ENCODE data around the gene TKFC. TPM values are rescaled to one million over a fixed set of nuclear protein-coding genes. Genes with fewer than 3 reads are reported as not detected.

The TKFC gene
- total RNA-seq, 1 experiment from 2014 or later = 42.0 TPM

DNA sequence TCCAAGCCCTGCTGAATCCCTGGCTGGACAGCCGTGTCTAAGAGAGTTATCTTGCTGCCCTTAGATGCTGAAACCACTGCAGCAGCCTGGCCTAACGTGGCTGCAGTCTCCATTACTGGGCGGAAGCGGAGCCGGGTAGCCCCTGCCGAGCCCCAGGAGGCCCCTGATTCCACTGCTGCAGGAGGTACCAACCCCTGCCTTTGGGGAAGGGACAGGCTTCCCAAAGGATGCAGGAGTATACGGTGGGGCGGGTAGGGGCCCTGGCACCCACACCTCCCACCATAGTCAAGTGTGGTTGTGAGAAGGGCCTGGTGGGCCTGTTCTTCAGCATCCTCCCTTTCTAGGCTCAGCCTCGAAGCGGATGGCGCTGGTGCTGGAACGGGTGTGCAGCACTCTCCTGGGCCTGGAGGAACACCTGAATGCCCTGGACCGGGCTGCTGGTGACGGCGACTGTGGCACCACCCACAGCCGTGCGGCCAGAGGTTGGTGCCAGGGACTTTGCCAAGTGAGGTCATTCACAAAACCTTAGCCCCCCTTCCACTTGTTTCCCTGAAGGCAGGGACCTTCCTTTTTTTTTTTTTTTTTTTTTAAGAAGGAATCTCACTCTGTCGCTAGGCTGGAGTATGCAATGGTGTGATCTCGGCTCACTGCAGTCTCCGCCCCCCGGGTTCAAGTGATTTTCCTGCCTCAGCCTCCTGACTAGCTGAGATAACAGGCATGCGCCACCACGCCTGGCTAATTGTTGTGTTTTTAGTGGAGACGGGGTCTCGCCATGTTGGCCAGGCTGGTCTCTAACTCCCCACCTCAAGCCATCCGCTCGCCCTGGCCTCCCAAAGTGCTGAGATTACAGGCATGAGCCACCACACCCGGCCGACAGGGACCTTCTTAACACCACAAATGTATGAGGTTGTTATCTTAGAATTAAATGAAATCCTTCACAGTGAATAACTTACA is 11.0 kb downstream of the TKFC start:
- DNase-seq (ENCODE audit: extremely low read depth, low read depth) = no peak

DNA sequence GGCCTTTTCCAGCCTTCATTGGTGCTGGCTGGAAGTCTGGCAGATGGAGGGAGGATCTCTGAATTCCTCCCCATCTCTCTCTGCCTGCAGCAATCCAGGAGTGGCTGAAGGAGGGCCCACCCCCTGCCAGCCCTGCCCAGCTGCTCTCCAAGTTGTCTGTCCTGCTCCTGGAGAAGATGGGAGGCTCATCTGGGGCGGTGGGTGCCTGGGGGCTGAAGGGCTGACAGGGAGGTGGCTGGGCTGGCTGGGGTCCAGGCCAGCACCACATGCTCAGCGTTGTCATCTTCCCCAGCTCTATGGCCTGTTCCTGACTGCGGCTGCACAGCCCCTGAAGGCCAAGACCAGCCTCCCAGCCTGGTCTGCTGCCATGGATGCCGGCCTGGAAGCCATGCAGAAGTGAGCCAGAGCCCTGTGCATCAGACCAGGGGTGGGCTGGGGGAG is 12.2 kb downstream of the TKFC start:
- DNase-seq (ENCODE audit: extremely low read depth, low read depth) = no peak

DNA sequence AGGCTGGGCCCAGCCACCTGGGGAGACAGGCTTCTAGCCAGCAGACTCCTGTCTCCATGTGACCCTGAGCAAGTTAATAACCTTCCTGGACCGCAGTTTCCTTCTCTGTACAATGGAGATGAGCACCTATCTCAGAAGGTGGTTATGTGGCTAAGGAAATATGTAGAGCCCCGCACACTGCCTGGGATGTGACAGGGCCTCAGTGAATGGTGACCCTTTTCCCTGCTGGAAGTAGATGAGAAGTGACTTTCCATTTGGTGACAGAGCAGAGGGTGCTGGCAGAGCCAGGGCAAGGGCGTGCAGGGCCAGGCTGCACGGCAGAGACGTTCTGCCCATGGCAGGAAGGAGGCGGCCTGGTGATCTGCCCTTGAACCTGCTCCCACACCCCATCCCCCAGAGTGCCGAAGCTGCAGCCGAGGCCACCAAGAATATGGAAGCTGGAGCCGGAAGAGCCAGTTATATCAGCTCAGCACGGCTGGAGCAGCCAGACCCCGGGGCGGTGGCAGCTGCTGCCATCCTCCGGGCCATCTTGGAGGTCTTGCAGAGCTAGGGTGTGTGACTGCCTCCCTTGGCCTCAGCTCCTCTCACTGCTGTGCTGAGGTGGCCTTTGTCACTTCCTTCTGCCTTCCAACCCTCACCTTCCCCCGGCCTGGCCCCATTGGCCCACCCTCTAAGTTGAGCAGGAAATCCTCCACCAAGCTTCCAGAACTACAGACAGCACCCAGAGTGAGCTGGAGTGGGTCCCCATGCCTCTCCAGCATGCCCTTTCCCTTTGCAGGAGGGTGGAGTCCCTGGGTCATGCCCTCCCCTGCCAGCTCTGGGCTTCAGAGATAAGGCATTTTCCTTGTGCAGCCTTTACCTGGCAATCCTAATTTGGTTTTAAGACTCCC is 13.2 kb downstream of the TKFC start:
- no peak for DNase-seq (ENCODE audit: extremely low read depth, low read depth)

DNA sequence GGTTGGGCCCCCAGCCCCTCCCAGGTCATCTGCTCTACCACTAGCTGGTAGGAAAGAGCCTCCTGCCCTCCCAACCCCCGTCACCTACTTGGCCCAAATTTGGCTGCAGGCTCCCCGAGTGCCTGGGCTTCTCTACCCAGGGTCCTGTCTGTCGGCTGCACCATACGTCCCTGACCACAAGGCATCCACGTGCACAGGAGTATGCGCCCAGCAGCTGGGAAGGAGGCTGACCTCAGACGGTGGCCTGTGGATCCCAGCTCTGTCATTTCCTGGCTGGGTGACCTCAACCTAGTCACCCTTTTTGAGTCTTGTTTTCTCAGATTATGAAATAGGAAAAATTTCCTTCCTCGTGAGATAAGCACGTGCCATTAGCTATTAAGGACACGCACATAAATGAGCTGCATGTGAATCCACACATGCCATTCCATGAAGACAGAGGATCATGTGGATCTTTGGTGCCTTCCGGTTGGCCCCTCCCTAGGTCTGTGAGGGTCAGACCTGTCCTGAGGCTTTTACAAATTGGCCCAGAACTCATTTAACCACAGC is 15.0 kb downstream of the TKFC start:
- no peak for DNase-seq (ENCODE audit: extremely low read depth, low read depth)

DNA sequence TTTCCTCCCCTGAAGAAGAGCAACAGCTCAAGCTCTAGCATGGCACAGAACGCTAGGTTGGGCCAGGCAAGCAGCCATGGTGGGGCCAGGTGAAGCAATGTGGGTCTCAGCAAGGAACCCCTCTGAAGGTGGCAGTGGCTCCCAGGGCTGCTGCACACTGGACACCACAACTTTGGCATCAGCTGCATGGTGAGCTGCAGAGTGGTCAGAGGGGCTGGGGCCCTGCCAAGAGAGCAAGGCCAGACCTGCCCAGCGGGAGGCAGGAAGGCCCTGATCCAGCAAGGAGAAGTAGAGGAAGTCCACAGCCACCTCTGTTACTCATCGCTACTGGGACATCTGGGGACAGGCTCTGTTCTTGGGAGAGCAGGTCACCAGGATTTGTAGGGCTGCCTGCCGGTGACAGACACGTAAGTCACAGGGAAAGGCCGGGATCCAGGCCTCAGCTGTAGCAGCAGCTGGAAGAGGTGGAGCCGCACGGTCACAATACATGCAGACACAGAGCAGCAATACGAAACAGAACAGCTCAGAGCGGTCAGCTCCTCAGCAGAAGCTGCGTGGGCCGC is 16.2 kb downstream of the TKFC start:
- DNase-seq (ENCODE audit: extremely low read depth, low read depth) = no peak

DNA sequence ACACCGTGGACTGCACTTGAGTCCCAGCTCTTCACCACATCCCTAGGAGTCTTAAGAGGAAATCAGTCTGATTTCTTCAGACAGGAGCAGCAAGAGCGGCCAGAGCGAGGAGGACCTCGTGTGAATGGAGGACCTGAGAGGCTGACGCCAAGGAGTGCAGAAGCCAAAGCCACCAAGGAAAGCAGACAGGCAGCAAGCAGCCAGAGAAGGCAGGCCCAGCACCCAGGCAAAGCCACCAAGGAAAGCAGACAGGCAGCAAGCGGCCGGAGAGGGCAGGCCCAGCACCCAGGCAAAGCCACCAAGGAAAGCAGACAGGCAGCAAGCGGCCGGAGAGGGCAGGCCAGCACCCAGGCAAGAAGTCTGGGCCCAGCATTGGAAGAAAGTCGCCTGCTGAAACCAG is 16.9 kb downstream of the TKFC start:
- no peak for DNase-seq (ENCODE audit: extremely low read depth, low read depth)

DNA sequence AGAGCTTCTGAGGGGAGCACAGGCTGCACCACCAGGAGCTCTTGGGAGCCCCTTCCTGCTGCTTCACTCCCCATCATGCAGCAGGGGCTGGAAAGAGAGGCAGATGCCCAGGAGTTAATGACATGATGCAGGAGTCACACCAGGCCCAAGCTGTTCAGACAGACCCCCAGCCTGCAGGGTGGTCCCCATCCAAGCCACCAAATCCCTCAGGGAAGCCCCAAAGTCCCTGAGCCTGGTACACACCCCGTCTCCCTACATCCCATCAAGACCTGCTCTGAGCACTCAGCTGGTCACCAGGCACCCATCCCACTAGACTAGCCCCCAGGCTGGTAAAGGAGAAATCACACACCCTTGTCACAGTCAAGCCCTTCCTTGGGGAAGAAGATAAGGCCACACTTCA is 17.3 kb downstream of the TKFC start:
- DNase-seq (ENCODE audit: extremely low read depth, low read depth) = no peak

DNA sequence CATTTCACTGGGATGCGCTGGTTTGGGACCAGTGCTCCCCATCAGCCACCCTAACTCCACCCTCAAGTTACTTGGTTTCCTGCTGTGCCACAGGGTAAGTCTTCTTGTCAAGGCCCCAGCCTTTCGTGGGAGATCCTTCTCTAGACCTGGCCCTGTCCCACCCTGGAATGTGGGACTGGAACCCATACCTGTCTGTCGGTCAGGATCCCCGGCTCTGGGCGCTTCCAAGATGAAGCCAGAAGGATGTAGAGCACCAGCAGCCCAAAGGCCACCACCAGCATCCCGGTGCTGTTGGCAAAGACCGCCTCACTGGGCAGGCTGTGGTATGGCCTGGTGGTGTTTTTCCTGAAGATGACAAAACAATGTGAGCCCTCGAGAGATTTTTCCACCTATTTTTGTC is 17.8 kb downstream of the TKFC start:
- DNase-seq (ENCODE audit: extremely low read depth, low read depth) = no peak

DNA sequence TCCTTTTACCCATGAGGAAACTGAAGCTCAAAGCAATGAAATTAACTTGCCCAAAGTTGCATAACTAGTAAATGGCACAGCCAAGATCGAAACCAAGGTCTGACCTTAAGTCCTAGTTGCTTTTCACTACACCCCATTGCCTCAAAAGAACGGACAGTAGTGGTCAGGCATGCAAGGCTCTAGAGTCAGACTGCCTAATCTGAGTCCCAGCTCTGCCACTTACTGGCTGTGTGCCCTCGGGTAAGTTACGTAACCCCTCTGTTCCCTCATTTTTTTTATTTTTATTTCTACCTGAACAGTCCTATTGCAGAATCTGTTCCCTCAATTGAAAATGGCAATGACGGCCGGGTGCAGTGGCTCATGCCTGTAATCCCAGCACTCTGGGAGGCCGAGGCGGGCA is 19.0 kb downstream of the TKFC start:
- no peak for DNase-seq (ENCODE audit: extremely low read depth, low read depth)

DNA sequence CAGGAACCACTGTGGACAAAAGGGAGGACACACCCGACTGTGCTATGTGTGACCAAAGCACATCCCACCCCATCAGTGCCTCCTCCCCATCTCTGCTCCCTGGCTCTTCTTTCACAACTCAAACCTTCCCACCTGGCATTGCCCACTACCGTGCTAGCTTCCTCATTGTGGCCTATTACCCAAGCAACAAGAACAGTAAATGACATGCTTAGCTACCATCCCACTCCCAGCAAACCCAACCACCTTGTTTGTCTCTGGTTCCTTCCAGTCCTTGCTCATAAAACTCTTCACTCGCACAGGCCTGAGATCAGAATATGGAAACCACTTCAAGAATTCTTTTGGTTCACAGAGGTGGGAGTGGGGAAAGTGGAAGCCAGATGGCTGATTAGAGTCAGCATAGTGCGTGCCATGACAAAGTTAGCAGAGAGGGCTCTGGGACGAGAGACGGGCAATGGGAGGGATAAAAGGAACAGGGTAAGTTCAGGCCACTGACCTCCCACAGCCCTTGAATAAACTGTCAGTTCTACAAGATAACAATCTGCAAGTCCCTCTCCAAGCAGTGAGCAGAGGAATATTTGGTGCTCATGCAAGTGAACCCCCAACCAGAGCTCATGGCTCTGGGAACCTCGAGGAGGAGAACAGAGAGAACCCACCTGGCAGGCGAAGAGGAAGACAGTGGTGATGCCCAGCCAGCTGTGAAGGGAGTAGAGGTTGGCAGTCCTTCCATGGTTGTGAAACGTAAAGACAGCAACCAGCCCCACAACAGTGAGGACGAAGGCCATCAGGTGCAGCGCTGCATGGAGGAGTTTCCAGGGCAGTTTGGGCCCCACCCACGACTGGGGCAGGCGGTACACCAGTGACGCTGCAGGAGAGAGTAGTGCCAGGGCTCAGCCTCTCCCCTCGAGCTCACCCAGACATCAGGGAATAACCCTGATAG is 20.4 kb downstream of the TKFC start:
- DNase-seq (ENCODE audit: extremely low read depth, low read depth) = no peak

DNA sequence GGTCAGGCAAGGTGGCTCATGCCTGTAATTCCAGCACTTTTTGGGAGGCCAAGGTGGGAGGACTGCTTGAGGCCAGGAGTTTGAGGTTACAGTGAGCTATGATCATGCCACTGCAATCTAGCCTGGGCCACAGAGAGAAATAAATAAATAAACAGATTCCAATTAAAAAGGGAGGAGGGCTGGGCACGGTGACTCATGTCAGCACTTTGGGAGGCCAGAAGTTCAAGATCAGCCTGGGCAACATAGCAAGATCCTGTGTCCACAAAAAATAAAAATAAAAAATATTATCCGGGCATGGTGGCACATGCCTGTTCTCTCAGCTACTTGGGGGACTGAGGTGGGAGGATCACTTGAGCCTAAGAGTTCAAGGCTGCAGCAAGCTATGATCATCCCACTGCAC is 21.2 kb downstream of the TKFC start:
- no peak for DNase-seq (ENCODE audit: extremely low read depth, low read depth)

DNA sequence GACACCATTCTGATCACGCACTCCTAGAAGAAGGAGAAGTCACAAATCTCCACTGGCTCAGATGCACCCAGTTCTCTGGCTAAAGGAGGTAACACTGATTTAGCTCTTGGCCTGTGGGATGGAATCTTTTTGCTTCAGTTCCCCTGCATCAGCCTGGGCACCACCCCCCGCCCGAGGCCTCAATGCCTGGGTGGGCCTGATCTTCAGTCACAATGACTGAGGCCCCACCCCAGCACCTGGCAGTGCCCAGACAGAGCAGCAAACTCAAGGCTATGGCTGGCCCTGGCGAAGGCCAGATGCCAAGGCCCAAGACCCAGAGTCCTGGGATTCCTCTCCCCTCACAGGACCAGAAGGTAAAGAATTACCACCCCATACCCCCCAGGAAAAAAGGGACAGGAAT is 23.7 kb downstream of the TKFC start:
- DNase-seq (ENCODE audit: extremely low read depth, low read depth) = no peak

DNA sequence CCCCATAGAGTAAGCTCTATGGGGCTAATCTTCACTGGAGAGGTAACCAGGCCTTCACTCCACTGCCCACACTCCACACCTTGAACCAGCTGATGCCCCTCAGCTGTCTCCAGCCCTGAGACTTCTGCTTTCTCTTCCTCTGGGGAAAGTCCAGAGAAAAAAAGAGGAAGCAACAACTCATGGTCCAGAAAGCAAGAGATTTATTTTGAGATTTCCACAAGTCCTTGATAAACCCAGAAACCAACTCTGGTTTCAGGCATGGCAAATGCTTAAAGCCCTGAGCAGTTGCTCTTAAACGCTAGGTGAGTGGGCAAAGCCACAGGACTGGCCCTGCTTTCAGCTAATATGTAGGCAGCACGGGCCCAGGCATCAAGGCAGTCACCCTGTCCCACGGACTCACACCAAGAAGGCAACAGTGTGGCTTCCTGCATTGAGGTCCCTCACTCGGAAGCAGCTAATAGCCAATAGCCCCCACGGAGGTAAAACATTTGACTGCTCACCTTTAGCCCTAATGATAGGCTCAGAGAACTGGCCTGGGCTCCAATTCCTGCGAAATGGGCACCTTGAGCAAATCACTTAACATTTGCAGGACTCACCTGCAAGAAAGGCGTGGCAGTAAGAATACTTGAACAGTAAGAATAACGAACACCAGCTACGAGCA is 24.3 kb downstream of the TKFC start:
- DNase-seq (ENCODE audit: extremely low read depth, low read depth) = no peak

DNA sequence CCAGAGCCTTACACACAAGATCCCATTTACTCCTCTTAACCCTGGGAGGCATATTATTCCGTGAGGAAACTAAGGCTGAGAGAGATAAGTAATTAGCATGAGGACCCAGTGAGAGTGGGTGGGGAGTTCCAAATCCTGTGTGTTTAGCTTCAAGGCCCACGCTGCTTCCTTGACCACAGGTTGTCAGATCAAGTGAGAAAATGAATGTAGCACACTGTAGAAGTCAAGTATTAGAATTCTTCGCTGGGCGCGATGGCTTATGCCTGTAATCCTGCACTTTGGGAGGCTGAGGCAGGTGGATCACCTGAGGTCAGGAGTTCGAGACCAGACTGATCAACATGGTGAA is 24.8 kb downstream of the TKFC start:
- DNase-seq (ENCODE audit: extremely low read depth, low read depth) = no peak

DNA sequence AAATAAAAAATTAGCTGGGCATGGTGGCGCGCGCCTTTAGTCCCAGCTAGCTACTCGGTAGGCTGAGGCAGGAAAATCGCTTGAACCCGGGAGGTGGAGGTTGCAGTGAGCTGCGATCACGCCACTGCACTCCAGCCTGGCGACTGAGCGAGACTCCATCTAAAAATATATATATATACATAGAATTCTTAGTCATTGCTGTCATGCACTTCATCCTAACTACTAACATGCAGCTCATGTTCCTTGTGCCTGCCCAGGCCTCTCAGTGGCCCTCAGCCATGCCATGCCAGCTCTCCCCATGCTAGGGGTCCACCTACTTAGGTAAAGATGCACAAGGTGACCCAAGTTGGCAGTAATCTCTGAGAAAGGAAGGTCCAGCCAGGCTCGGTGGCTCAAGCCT is 25.5 kb downstream of the TKFC start:
- no peak for DNase-seq (ENCODE audit: extremely low read depth, low read depth)

DNA sequence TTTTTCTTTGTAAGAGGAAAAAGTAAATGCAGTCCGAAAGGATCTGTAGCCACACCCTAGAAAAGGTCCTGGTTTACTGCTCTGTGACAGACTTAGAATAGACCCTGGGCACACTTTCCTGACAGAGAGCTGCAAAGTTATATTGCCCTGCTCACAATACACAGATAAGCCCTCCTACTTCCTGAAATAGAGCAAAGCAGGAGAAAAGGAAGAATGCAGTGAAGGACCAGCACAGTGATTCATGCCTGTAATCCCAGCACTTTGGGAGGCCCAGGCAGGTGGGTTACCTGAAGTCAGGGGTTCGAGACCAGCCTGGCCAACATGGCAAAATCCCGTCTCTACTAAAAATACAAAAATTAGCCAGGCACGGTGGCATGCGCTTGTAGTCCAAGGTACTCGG is 26.5 kb downstream of the TKFC start:
- DNase-seq (ENCODE audit: extremely low read depth, low read depth) = no peak

DNA sequence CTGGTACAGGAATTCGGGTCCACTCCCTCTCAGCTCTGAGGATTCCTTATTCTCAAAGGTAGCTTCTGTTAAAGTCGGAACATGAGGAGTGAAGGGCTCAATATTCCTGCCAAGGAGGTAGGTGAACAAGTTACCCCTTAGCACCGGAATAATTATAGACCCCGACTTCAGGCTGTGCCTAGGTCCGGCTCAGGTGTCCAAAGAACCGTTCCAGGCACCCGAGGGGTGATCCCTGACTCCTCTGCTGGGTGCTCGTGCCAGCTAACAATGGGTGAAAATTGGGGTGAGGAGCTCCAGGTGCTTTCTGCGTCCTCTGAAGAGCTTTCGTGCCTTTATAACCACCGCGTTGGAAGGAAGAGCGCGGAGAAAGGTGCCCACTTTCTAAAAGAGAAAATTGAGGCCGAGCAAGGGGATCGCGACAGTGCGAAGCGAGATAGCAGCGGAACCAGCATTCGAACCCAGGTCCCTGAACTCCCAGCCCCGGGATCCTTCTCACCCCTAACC is 28.3 kb downstream of the TKFC start:
- no peak for DNase-seq (ENCODE audit: extremely low read depth, low read depth)

DNA sequence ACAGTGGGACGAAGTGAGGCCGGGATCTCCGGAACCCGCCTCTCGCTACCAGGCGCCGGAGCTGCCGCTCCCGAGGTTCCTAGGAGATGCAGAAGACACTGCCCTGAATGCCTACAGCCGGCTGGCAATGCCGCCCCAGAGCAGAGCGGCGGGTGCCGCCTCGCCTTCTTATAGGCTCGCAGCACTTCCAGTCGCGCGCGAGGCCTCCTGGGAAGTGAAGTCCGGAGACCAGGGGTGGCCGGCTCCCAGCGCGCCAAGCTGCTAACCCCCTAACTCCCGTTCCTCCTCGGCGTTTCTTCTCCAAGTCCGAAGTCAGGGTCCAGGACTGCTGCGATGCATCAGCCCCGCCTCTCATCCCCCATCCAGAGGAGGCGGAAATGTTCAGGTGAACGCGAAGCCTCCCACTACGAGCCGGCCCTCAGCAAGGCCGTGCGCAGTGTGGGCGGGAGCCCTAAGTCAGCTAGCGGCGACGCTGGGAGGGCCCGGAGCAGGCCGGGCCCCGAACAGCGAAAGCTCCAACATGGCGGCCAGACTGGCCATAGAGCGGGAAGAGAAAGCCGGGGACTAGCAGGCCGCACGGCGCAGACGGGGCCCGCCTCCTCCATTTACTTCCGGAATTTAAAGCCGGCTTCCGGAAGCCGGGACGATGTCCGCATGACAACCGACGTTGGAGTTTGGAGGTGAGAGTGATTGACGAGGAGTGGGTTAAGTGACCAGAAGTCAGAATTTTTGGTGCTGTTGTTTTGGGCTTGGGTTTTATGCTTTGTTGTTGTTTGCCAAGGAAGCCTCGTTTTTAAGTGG is 28.9 kb downstream of the TKFC start, which contains the start of the genes CYB561A3 and TMEM138:
CYB561A3 (minus strand) TSS at position 142 of the 801 bp plus-strand sequence. CDS start 5,169 bp downstream, outside the sequence.
TMEM138 (plus strand) TSS at position 634 of the 801 bp plus-strand sequence. CDS start 2,017 bp downstream, outside the sequence.
- DNase-seq (ENCODE audit: extremely low read depth, low read depth) = peak; percentile 83

Data from NCI-H460 (cell line).